NCI-H1930 (cell line): ENCODE measurements around the gene KCNG4.

ENCODE experiments used
- DNase-seq, 2 experiments: peaks; one replicate each; lab custom pipeline; 2025; lab: John Stamatoyannopoulos, UW

KCNG4 gene

DNA sequence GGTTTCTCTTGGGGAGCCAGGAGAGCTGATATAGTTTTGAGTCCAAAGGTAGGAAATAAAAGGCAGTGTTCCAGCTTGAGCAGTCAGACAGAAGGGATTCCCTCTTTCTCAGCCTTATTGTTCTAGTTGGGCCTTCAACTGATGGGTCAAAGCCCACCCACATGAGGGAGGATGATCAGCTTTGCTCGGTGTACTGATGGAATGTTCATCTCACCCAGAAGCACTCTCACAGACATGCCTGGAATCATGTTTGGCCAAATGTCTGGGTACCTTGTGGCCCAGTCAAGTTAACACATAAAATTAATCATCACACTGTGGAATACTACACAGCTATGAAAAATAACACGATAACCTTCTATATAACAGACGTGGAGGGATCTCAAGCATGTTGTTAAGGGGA, 23.1 kb upstream of the KCNG4 start:
- no peak for DNase-seq

DNA sequence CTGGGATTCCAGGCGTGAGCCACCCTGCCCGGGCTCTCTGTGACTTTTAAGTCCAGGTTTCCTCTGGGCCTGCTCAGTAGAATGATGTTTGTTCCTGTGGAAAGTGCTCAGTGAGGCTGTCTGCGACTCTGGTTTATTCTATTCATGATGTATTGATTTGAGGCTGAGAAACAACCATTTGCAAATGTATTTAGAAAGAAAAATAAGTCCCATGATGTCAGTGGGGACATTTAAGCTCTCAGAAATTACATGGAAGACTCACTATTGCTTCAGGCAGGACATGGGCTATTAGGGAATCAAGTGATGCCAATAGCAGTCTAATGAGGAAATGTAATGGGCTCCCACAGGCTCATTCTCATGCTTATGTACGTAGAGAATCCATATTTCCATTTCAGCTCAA, 22.2 kb upstream of the KCNG4 start:
- no peak for DNase-seq

GRCh38 chr16:84260766-84261554, 21.1 kb upstream of the KCNG4 start:
- DNase-seq = no peak

GRCh38 chr16:84259691-84260090, 19.9 kb upstream of the KCNG4 start:
- DNase-seq = no peak

DNA sequence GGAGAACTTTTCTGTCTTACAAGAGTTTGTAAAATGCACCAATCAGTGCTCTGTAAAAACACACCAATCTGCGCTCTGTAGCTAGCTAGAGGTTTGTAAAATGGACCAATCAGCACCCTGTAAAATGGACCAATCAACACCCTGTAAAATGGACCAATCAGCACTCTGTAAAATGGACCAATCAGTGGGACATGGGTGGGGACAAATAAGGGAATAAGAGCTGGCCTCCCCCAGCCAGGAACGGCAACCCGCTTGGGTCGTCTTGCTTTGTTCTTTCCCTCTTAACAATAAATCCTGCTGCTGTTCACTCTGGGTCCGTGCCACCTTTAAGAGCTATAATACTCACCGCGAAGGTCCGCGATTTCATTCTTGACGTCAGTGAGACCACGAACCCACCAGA, 18.5 kb upstream of the KCNG4 start:
- DNase-seq = no peak

GRCh38 chr16:84255050-84255810, 15.4 kb upstream of the KCNG4 start:
- DNase-seq = no peak

DNA sequence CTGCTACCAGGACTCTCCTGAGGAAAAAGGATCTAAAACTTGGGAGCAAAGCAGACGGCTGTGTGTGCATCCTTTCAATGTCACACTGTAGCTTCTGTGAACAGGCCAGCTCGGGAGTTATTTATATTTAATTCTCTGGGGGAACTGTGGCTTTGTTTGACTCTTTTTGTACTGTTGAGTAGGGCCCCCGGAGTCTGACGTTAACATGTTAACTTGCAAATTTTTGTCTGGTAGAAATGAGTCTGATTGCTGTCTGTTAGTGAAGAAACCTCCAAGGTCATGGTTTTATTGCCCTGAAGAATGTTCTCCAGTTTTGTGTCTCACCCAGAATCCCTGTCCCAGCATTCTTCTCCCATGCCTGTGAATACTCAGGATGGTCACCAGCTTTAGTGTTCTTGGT, 14.2 kb upstream of the KCNG4 start:
- no peak for DNase-seq

DNA sequence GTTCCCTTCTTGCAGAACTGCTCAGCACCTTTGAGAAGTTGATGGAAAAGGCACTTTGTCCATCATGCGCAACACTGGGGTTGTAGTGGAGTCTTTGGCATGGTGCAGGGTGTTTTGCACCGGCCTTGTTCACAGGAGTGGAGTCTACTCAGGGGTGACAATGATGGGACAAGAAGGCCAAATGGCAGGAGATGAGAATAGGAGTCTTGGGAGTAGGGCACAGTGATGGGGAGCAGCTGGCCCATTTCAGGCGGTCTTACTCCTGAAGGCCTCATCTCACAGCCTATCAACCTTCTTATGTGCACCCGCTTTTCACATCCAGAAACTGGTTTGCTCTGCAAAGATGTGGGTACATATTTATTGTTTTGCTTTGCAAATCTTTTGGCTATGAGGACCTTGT, 13.4 kb upstream of the KCNG4 start:
- no peak for DNase-seq

GRCh38 chr16:84252184-84252583, 12.4 kb upstream of the KCNG4 start:
- no peak for DNase-seq

- no peak for DNase-seq
These were observed 8.0 kb upstream of the KCNG4 start for GRCh38 chr16:84247844-84248243.

DNA sequence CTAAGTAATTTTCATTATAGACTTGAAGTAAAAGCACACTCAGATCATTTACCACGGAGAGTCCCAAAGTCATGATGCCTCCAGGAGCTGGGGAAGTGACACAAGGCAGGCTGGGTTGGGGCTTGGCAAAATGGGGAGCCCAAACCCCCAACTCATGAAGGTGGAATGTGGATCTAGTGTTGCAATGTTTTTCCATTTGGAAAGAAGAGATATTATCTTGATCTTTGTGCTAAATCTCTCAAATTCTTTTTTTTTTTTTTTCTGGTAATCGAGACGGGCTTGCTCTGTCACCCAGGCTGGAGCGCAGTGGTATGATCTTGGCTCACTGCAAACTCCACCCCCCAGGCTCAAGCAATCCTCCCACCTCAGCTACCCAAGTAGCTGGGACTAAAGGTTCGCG, 7.5 kb upstream of the KCNG4 start:
- DNase-seq = no peak

DNA sequence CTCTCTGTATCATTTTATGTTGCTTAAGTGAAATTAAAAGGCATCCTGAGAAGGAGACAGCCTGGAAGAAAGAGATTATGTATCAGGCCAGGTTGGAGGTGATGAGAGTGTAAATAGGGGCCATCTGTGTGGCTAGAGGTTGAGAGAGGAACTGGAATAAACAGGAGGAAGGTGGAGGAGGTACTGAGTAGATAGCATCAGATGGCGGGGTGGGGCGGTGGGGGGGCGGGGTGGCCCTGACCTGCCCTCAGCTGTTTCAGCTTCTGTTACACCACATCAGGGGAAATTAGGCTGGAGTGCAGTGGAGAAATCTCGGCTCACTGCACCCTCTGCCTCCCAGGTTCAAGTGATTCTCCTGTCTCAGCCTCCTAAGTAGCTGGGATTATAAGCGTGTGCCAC, 6.9 kb upstream of the KCNG4 start:
- DNase-seq = no peak

DNA sequence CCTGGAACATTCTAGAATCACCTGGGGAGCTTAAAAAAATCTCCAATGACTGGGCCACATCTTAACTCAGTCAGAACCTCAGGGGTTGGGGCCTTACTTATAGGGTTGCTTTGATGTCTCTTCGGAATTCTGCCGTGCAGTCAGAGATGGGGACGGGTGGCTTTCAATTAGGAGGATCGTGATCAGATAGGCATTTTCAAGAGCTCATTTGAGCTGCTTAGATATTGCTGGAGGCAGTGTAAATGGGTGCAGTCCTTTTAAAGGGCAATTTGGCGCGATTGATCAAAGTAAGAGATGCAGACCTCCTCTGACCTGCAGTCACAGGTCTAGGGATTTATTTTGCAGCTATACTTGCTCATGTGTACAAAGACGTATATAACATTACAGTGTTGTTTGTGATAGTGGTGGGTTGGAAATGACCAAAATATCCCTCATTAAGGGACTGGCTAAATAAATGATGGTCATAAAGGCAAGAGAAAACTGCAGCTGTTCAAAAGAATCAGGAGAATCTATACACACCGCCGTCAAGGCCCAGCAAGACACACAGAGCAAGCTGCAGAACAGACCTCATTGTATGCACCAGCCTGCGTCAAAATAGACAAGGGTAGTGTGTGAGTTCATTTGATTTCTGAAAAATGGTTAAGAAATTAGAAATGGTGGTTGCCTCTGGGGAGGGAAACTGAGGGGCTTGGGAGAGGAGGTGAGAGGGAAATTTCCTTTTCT, 6.3 kb upstream of the KCNG4 start:
- DNase-seq = no peak

- no peak for DNase-seq
These were observed 4.9 kb upstream of the KCNG4 start for GRCh38 chr16:84244728-84245127.

DNA sequence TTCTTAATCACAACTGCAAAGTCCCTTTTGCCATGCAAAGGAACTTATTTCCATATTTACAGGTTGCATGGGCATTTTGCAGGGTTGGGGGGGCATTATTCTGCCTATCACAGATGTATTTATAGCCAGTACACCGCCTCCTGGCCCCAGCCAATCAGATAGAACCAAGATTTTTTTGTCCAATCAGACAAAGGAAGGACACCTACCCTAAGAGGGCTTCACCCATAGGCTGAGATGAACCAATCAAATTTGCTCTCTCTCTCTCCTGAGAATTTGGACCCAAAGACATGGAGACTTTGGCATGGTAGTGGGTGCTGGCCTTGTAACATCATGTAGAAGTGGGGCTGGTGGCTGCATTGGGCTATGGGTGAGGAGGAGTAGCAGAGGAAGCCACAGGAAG, 3.9 kb upstream of the KCNG4 start:
- DNase-seq = no peak

DNA sequence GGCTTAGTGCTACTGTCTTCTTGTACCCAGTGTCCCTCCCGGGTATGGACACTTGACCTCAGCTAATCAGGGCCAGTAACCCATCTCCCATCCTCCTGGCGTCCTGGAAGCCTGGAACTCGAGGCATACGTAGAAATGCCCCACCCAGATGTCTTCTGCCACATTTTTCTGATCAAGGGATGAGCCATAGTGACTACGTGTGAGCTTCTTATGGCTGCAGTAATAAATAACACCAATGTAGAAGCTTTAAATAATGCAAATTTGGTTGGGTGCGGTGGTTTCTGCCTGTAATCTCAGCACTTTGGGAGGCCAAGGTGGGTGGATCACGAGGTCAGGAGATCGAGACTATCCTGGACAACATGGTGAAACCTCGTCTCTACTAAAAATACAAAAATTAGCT, 3.0 kb upstream of the KCNG4 start:
- DNase-seq = no peak

DNA sequence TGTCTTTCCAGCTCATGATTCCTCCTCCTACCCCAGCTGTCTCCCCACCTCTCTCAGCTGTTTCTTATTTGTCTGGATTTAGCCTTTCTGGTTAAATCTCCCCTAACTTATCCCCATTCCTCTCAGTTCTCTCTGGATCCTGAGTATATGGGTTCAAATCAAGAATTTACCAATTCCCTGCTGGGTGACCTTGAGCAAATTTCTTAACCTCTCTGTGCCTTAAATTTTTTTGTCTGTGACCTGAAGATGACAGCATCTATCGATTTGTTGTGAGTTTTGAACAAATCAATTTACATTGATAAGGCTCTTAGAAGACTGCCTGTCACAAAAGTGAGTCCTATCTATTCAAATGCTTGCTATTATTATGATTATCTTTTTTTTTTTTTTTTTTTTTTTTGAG, 2.0 kb upstream of the KCNG4 start:
- no peak for DNase-seq

GRCh38 chr16:84240455-84240854, 643 bp upstream of the KCNG4 start:
- DNase-seq = no peak

- DNase-seq = no peak
These were observed 557 bp downstream of the KCNG4 start for GRCh38 chr16:84239141-84239769.

DNA sequence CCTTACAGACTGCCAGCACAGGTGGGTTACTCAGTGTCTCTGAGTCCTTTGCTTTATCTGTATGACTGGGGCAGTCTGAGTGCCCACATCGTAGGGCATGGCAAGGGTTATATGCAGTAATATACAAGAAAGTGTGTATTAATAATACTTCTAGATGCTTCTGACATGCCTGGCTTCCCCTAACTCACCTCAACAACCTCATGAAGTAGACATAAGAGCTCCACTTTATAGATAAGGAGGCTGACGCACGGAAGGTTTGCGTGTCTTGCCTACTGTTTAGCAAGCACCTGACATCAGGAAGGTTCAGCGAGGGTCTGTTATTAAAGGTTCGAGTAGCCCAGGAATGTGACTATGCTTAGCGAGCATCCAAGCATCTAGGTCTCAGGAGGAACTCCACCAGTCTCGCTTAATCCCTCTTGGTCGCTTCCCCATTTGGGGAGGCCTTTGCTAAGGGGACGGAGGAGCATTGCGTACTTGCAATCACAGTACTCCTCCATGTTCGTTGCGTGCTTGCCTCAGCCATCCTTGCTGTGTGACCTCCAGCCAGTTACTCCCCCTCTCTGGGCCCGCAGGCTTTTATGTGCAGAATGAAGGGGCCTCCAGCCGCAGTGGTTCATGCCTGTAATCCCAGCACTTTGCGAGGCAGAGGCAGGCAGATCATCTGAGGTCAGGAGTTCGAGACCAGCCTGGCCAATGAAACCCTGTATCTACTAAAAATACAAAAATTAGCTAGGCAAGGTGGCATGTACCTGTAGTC, 1.6 kb downstream of the KCNG4 start:
- DNase-seq = no peak

- no peak for DNase-seq
These were observed 3.1 kb downstream of the KCNG4 start for GRCh38 chr16:84236671-84237070.
